HG03196 (cell line): Measurements from ENCODE around the gene PGBD1.

Experiments
- ATAC-seq: cut with Tn5 transposase; IDR thresholded peaks from one replicate; pipeline ENCODE4 v1.9.1; 2021; ENCODE audit not compliant: unreplicated experiment

The PGBD1 gene

DNA sequence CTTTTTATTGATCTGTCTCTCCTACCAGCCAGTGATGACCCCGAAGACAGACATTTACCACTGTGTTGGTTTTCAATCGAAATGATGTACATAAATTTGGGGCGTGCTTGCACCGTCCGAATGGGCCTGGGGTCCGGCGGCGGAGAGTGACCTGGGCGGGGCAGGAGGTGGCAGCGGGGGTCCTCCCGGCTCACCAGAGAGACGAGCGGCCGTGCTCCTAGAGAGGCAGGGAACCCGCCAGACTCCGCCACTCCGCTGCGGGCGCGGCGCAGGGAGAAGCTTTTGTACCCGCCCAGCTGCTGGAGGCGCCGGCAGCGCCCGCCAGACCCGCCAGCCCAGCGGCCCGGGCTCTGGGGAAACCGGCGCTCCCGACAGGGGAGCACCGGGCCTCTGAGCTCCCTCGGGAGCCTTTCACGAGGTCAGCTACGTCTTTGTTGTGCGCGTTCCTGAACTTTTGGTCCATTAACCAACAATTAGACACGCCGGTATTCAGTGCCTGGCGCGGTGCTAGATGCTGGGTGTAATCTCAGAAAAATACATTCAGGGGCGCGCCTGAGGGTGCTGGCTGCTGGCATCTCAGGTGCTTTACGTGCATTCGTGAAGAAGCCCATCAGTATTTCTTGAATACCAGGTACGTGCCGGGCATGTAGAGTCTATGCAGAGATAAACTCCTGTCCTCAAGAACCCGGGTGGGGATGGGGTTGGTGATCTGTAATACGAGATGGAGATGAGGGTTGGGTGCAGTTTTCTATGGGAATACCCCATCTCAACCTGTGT lies at the start of gene PGBD1:
PGBD1 (plus strand) TSS at position 285 of the 777 bp plus-strand sequence. CDS start 2,242 bp downstream, outside the sequence.
- peak; percentile 86 for ATAC-seq

- ATAC-seq = no peak
These were observed 48.6 kb upstream of the PGBD1 start for GRCh38 chr6:28232785-28233184.

DNA sequence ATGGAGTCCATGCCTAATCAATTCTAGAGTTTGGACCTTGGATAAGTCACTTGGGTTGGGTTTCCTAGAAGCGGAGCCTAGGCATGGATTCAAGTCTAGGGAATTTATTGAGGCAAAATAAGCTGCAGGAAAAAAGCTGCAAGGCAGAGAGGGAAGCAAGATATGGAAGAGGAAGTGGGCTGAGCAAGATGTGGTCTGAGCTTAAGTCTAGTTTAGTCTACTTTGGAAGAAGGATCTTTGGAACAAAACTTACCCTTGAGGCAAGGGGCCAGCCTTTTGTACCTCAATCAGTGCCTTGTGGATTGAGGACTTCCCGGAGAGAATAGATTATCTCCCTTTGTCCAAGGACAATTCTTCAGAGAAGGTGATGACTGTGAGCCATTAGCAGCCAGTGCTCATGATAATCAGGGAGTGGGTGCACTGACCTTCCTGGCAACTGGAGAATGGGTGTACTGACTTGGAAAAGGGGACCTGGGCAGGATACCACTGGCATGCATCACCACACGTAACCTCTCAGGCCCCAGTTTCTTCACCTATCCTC lies 45.4 kb upstream of the PGBD1 start:
- ATAC-seq = no peak

- ATAC-seq = peak; percentile 67
These were observed 41.7 kb upstream of the PGBD1 start for GRCh38 chr6:28239636-28240035.

DNA sequence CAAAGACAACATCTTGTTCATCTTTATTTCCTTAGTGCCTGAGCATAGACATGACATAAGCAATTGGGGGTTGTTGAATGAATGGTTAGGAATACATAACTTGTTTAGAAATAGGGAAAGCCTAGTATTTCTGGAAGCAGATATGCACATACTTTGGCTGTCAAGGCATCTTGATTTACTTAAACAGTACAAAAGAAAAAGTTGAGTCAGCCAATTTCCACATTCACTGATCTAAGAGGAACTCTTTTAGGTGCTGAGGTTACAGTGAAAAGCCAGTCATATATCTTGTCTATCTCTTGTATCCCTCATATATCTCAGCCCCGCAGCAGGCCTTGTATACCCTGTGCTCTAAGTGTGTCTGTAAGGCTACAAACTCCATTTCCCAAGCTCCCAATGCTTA lies 40.9 kb upstream of the PGBD1 start:
- ATAC-seq = no peak

DNA sequence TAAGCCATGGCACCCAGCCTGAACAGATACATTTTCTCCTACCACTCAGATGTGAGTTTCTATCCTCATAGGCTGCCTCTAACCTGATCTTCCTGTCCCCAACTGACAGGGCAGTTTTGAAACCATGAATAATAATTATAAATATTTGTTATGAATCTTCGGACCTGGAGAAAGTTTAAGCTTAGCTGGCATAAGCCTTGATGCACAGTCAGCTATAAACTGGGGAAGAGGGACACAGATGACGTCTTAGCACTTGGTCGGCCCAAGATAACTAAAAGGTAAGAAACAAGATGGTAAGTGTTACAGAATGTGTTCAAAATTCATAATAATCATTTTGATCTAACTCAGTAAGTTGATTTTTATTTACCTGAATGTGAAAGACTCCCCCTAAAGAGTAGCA lies 37.4 kb upstream of the PGBD1 start:
- ATAC-seq = no peak

- ATAC-seq = no peak
These were observed 36.0 kb upstream of the PGBD1 start for GRCh38 chr6:28245206-28245941.

DNA sequence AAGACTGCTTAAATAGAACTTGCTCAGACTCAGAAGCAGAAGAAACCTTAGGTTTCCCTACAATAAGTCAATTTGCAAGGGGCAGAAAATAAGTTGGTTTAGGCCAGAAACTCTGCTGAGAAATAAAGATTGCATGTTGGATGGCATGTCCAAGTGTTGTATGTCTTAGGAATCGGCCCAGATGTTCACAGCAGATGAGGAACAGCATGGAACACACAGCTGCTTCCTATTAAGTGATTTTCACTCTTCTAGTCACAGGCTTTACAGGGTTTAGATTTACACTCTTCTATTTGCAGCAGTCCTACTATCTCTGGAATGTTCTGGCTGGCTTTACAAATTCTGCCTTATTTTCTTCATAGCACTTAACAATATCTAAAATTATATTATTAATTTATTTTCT lies 32.5 kb upstream of the PGBD1 start:
- no peak for ATAC-seq

GRCh38 chr6:28250747-28251146 lies 30.6 kb upstream of the PGBD1 start:
- no peak for ATAC-seq

DNA sequence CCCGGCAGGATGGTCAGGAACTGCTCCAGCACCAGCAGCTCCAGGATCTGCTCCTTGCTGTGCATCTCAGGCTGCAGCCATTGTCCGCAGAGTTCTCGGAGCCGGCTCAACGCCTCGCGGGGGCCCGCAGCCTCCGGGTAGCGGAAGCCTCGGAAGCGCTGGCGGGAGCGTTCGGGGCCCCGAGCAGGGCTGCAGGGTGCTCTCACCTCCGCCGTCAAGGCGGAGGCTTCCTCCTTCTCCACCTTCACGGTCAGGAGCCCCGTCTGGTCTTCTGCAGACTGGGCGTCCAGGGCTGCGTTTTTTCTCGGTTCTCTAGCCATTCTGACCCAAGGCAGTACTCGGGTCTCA lies 29.7 kb upstream of the PGBD1 start:
- no peak for ATAC-seq

GRCh38 chr6:28252009-28252975 lies 29.1 kb upstream of the PGBD1 start, which contains the start of gene ZKSCAN4:
Gene ZKSCAN4 (minus strand): TSS chr6:28252269. CDS start chr6:28251980, 289 bp downstream.
- no peak for ATAC-seq

GRCh38 chr6:28254121-28254519 lies 27.3 kb upstream of the PGBD1 start:
- no peak for ATAC-seq

DNA sequence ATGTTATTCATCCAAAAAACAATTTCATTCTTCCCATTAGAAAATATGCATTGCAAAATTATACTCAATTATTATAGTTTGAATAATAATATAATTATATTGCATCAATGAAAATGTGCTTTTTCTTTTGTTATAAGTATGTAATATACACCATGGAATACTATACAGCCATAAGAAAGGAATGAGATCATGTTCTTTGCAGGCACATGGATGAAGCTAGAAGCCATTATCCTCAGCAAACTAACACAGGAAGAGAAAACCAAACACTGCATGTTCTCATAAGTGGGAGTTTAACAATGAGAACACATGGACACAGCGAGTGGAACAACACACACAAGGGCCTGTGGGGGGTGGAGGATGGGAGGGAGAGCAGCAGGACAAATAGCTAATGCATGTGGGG lies 24.3 kb upstream of the PGBD1 start:
- no peak for ATAC-seq

- ATAC-seq = no peak
These were observed 22.2 kb upstream of the PGBD1 start, which contains the start of gene NKAPL for GRCh38 chr6:28258877-28259777. Gene NKAPL (plus strand): TSS chr6:28259297. CDS start chr6:28259372, 75 bp downstream.

GRCh38 chr6:28263922-28264321 lies 17.4 kb upstream of the PGBD1 start:
- ATAC-seq = no peak

- no peak for ATAC-seq
These were observed 16.5 kb upstream of the PGBD1 start for GRCh38 chr6:28264834-28265401.

DNA sequence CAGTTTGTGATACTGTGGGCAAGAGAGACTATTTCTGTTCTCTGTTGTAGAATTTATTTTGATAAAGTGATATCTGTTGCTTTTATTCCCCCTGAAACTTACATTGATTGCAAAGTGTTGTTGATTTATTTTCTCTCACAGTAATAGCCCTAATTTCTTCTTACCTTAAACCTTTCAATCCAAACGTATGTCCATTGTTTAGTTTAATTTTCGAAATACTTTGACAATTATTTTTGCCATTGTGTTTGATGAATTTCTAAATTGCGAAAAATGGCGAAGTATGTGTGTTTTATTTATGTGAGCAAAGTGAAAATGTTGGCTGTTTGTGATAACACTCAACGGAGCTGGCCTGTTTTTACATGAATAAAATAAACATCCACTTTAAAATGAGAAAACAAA lies 14.8 kb upstream of the PGBD1 start:
- no peak for ATAC-seq

GRCh38 chr6:28266962-28267694 lies 14.2 kb upstream of the PGBD1 start, which contains the start of gene ZSCAN26:
Gene ZSCAN26 (plus strand): TSS chr6:28267143. CDS start chr6:28271920, 4,777 bp downstream.
- peak; percentile 89 for ATAC-seq

DNA sequence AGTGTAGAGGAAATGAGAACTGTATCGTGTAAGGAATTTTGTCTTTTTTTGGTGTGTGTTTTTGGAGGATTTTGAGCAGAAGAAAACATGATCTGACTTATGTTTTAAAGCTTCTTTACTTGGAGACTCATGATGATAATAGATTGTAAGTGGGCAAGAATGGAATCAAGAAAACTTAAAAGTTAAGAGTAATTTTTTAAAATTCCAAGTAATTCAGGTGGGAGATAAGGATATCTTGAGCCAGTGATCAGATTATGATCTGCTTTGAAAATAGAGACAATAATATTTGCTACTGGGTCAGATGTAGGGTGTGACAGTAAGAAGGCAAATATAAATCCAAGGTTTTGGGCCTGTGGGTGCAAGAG lies 13.7 kb upstream of the PGBD1 start:
- no peak for ATAC-seq
